LHCN-M2 (cell line): ENCODE measurements around the gene RERE. TPM values are rescaled to one million over a fixed set of nuclear protein-coding genes. Genes with fewer than 3 reads are reported as not detected.
A peak's percentile ranks its signal among the peaks of the same experiment; 100 is the strongest.

Source experiments
- DNase-seq: peaks from one replicate; pipeline ENCODE4 v3.0.0-alpha.2; 2012; ENCODE audit warnings: low read depth
- polyA plus RNA-seq: library from polyadenylated mRNA; unstranded; fragments of >200 nt; gene quantifications from one replicate; pipeline ENCODE4 v1.2.1, GENCODE V29; 2012; ENCODE audit warnings: missing spikeins
- total RNA-seq: library from RNA; depleted of rRNA; stranded (reverse); fragments of >200 nt; gene quantifications from 2 replicates; pipeline ENCODE4 v1.2.3, GENCODE V29; 2014; rRNA removed

RERE gene
- 5.6 and 9.8 TPM in 2 replicates for total RNA-seq
- 22.4 TPM for polyA plus RNA-seq

GRCh38 chr1:8817412-8818324, at the start of gene RERE:
Gene RERE (minus strand): TSS chr1:8817640.
- DNase-seq = peak; percentile 90

- DNase-seq = no peak
These were observed 49.5 kb upstream of the RERE start for GRCh38 chr1:8866792-8867415.

GRCh38 chr1:8866173-8866791, 48.8 kb upstream of the RERE start:
- DNase-seq = no peak

GRCh38 chr1:8864713-8865344, 47.4 kb upstream of the RERE start:
- DNase-seq = no peak

GRCh38 chr1:8863794-8864233, 46.4 kb upstream of the RERE start:
- no peak for DNase-seq

GRCh38 chr1:8863138-8863537, 45.7 kb upstream of the RERE start:
- no peak for DNase-seq

GRCh38 chr1:8862528-8862927, 45.1 kb upstream of the RERE start:
- DNase-seq = no peak

- no peak for DNase-seq
These were observed 43.5 kb upstream of the RERE start for GRCh38 chr1:8860738-8861516.

- DNase-seq = peak; percentile 71
These were observed 41.7 kb upstream of the RERE start for GRCh38 chr1:8858888-8859706.

- DNase-seq = peak; percentile 95
These were observed 40.8 kb upstream of the RERE start for GRCh38 chr1:8858112-8858668.

- DNase-seq = no peak
These were observed 39.4 kb upstream of the RERE start for GRCh38 chr1:8856689-8857412.

- no peak for DNase-seq
These were observed 36.8 kb upstream of the RERE start for GRCh38 chr1:8854240-8854639.

- DNase-seq = no peak
These were observed 33.6 kb upstream of the RERE start for GRCh38 chr1:8851060-8851459.

GRCh38 chr1:8848663-8849386, 31.4 kb upstream of the RERE start:
- DNase-seq = peak; percentile 93

- peak; percentile 88 for DNase-seq
These were observed 30.6 kb upstream of the RERE start for GRCh38 chr1:8847990-8848389.

- no peak for DNase-seq
These were observed 28.8 kb upstream of the RERE start for GRCh38 chr1:8846263-8846662.

GRCh38 chr1:8845104-8846097, 28.0 kb upstream of the RERE start:
- DNase-seq = no peak
